Cortex of kidney (tissue), 1 donor: Measurements from ENCODE around the gene CPNE2.
"Not testable (repeated sequence)": the region's sequence is repeated elsewhere in the genome, so short reads cannot be mapped to it uniquely, and the experiment has no call there.

ENCODE experiments used
- DNase-seq: peaks from one replicate; lab custom pipeline; 2025; lab: John Stamatoyannopoulos, UW

CPNE2 gene

DNA sequence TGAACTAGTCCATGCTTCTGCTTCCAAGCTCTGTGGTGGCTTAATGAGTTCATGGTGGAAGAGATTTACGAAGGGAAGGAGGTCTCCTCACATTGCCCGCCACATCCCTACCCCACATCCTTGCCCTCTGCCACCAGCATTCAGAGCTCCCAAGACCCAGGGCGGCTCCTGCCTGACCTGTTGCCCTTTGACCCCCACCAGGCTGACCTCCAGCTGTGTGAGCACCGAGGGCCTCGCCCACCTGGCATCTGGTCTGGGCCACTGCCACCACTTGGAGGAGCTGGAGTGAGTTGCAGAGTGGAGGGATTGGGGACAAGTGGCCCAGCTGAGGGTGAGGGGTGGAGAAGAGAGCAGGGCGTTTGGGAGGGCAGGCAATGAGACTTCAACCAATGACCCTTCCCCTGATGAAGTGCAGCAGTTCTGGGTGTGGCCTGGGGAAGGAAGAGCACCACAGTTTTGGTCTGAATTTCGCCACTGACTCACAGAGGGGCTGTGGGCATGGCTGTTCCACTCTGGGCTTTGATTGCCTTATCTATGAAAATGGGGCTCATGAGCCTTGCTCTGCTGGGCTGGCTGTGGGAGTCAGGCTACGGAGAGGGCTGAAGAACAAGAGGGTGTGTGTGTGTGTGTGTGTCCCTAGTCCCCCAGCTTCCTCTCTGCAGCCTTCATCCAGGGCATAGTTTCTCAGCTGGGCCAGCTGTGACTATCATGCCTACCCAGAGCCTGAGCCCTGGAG, 22.6 kb upstream of the CPNE2 start:
- DNase-seq, result no peak

DNA sequence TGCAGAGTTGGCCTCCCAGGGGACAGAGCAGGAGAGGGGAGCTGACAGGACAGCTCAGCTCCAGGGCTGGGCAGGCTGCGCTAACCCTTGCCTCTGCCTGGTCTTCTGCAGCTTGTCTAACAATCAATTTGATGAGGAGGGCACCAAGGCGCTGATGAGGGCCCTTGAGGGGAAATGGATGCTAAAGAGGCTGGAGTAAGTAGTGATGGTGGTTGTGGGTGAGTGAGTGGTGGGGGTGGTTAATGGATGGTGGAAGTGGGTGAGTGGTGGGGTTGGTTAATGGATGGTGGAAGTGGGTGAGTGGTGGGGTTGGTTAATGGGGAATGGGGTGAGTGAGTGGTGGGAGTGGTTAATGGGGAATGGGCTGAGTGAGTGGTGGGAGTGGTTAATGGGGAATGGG, 22.0 kb upstream of the CPNE2 start:
- no peak for DNase-seq

DNA sequence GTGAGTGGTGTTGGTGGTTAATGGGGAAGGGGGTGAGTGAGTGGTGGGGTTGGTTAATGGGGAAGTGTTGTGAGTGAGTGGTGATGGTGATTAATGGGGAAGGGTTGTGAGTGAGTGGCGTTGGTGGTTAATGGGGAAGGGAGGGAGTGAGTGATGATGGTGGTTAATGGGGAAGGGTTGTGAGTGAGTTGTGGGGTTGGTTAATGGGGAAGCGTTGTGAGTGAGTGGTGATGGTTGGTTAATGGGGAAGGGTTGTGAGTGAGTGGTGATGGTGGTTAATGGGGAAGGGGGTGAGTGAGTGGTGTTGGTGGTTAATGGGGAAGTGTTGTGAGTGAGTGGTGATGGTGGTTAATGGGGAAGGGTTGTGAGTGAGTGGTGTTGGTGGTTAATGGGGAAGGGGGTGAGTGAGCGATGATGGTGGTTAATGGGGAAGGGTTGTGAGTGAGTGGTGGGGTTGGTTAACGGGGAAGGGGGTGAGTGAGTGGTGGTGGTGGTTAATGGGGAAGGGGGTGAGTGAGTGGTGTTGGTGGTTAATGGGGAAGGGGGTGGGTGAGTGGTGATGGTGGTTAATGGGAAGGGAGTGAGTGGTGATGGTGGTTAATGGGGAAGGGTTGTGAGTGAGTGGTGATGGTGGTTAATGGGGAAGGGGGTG, 21.2 kb upstream of the CPNE2 start:
- not testable (repeated sequence) for DNase-seq

DNA sequence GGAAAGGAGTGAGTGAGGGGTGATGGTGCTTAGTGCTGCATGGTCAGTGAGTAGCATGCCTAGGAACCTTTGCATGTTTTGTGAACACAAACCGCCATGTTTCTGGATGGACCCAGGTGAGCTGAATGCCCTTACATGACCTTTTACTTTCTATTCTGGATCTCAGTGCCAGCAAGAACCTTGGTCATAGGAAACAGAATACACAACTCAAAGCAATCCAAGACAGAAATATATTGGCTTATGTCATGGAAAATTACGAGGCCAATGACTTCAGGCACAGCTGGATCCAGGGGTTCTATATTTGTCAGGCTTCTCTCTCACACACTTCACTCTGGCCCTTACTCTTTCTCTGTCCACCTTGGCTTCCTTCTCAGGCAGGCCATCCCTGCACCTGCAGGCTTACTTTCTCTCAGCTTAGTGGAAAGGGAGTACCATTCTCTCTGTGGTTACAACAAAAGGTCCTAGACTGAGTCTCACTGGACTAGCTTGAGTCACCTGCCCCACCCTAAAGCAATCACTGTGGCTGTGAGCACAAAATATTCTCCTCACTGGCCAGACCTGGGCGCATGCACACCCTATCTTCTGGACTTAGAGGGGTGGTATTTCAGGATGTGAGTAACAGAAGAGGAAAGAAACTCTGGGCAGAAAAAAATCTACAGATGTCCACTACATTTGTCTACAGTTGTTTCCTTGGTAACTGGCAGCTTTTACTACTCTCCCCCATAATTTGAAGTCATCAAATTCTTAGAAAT, 20.4 kb upstream of the CPNE2 start:
- DNase-seq, result no peak

DNA sequence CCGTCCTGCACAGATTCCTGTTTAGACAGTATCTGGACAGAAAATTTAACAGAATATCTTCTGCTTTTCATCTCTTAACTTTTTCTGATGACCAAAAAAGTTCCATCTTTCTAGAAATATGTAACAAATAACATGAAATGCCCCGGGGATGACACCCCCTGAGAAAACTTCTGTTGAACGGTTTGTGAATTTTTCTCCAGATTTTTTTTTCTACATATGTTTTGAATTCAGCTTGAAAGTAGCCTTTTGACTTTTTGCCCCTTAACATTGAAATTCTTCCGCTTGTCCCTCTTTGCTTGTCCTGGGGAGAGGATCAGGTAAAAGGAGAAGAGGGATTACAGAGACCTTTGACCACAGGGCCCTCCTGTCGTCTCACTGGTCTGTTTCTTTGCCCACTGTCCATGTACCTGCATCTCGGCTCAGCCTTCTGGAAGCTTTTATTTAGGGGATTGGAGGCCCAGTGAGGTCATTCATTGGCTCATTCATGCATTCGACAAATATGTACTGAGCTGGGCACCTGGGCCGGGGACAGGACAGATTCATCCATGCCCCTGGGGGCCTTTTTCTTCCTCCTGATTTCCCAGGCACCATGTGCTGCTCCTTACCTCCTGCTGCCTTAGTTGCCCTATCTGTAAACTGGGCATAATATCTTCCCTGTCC, 19.6 kb upstream of the CPNE2 start:
- no peak for DNase-seq

DNA sequence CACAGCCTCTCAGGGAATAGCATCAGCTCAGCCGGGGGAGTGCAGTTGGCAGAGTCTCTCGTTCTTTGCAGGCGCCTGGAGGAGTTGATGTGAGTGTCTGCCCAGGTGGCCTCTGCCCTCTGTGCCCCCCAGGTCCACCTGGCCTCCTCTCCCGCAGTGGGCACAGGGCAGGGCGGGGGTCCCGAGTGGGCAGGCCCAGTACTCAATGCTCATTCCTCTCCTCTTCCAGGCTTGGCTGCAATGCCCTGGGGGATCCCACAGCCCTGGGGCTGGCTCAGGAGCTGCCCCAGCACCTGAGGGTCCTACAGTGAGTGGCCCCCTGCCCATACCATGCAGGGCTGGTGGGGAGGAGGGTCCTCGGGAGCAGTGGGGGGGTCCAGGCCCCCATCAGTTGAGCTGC, 14.7 kb upstream of the CPNE2 start:
- DNase-seq, result no peak

DNA sequence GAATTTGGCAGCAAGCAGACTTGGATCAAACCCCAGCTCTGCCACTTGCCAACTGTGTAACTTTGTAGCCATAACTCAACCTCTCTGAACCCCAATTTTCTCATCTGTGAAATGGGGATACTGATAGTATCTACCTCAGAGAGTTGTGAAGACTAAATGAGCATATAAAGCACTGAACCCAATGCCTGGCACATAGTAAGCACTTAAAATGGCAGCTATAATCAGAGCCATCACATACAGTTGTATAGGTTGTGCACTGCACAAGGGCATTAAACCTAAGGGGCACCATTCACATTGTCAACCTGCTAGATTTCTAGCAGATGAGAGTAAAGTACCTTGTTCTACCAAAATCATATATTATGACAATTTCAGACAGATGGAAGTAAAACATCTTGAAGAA, 10.6 kb upstream of the CPNE2 start:
- no peak for DNase-seq

DNA sequence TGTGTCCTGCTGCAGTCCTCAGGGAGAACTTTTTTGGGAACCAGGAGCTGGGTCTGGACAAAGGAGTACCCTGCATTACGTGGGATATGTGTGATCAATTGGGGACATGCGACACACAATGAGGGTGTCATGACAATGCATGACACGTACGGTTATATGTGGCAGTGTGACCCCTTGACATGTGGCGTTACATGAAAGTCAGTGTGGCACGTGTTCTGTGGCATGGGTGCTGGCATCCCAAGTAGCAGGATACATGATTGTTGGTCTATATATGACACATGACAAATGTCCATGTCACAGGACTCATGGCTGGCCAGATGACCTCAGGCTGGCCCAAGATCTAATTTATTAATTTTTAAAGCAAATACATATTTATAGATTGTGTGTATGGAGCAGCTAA, 9.7 kb upstream of the CPNE2 start:
- no peak for DNase-seq

DNA sequence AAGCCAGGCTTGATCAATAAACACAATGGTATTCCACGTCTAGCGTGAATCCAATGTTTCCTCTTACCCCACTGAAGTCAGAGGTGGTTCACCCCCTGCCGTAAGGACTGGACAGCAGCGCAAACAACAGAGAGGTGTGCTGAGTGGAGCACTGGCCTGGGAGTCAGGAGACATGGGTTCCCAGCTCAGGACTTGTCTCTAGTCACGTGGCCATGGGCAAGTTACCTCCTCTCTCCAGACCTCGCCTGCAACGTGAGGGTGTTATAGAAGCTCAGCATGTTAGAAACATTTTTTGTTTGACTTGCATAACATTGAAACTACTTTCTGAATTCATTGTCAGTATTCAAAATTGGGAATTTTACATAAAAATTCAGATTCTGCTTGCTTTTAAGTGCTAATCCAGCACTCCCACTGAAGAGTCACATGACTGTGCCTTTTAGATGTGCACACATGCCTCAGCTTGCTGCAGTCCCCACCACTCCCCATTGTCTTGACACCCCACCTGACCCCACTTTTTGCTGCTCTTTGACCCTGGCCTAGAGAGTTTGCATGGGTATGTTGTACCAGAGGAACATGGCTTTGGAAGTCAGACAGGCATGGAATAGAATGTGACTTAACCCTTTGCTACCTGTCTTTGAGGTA, 8.8 kb upstream of the CPNE2 start:
- DNase-seq, result no peak

DNA sequence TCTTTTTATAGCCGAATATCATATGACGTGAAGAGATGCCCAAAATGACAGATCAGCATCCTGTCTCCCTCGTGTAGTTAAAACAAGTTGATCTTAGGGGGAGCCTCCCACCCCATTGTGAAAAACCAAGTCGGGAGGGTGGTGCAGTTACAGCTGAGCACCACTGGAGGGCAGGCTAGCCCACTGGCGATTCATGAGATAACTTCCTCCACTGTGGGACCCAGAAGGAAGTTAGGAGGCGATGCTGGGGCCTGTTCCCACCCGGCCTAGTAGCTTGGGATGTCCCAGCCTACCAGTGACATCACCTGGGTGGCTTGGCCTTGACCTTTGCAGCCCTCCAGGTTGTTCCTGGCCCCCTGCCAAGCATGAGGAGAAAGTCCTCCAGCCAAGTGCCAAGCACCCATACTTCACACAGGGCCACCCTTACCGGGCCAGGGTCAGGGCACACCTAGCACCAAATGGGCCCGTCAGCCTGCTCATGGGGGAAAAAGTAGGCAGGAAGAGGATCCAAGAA, 8.1 kb upstream of the CPNE2 start:
- no peak for DNase-seq

DNA sequence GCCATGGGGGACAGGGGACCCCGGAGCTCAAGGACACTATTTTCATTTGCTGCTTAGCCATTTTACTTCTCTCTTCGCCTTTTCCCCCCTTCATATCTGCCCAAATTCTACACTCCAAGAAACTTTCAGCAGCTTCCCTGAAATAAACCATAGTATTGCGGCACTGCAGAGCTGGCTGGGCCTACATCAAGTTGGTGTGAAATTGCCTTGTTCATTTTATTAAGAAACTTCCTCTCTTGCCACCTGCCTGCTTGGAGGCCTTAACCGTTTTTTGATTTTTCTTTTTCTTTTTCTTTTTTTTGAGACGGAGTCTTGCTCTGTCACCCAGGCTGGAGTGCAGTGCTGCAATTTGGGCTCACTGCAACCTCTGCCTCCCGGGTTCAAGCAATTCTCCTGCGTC, 7.4 kb upstream of the CPNE2 start:
- no peak for DNase-seq

DNA sequence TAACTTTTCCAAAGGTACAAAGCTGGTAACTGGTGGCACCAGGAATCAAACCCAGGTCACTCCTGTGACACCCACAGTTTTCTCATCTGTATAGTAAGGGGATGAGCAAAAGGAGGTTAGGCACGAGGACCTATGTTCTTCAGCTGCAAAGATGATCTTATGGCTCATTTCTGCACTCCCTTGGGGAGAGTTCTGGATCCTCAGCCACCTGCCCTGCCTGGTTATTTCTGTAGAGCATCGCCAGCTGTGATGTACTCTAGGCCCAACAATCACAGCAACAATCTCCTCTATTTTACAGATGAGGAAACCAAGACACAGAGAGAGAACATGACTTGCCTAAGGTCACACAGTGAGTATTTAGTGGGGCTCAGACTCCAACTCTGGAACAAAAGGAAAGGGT, 5.4 kb upstream of the CPNE2 start:
- no peak for DNase-seq

DNA sequence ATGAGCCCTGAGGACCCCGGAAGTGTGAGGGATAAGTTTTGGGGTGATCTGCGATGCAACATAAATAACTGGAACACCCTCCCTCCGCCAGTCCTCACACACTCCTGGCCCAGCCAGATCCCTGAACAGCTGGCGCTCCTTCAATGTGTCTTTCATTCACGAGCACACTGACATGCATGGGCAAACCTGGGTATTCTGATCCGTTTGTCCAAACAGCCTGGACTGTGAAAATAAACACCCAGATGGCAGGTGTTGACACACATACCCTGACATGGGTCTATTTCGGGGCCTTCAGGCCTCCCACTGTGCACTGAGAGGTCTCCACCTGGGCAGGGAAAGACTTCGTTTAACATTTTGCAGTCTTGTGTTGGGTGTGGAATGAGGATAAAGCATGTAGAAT, 3.0 kb upstream of the CPNE2 start:
- DNase-seq, result no peak

DNA sequence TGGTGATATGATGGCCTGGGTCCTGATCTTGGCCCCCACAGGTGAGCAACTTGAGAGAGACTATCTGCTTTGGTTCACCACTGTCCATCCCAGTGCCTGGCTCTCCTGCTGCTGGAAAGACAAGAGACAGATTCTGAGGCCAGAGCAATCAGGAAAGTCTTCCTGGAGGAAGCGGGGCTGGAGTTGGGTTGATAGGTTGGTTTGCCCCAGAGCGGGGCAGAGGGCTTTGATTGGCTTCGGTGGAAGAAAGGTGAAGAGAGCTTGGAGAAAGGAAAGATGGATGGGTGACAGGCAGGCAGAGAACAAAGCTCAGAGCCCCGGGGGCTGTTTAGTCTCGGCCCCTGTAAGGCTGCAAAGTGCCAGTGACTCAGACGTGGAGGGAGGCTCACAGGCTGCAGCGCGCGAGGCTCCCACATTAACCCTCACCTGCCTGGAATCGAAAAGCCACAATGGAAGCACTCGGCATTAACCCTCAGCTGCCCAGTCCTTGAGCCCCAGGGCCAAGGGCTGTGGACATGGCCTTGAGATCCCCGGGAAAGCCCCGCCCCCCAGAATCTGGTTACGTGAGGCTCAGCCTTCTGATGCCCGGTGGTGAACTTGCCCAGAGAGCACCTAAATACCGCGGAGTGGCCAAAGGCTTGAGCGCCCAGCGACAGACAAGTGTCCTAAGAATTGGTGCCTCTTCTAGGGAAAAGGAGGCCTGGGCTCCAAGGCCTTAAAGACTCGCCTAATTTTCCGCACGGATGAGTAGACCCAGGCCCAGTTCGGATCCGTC, 996 bp upstream of the CPNE2 start:
- no peak for DNase-seq

DNA sequence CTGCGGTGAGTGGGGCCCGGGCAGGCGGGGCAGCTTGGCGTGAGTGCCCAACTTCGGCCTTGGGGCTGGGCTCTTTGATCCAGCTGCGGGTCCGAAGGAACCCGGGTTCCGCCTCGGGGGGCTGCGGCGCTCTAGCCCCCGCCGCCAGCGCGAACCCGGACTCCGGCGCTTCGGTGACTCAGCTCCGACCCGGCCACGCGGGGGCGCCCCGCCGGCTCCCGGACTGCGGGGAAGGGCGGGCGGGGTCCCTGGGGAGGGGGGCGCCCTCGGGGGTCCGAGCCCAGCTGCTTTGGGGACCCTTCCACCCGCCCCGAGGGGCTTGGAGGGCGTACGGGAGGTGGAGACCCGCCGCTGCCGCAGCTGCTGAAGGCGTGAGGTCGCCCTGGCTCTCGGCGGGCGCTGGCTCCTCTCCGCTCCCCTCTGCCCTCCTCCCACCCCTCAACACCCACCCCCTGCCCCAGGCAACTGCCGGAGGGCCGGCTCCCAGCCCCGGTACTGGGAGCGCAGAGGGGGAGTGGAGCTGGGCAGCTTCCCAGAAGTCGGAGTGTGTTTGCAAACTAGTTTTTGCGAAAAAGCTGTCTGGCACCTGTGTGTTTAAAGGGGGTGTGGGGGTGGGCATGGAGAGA, 516 bp downstream of the CPNE2 start:
- DNase-seq, result no peak

DNA sequence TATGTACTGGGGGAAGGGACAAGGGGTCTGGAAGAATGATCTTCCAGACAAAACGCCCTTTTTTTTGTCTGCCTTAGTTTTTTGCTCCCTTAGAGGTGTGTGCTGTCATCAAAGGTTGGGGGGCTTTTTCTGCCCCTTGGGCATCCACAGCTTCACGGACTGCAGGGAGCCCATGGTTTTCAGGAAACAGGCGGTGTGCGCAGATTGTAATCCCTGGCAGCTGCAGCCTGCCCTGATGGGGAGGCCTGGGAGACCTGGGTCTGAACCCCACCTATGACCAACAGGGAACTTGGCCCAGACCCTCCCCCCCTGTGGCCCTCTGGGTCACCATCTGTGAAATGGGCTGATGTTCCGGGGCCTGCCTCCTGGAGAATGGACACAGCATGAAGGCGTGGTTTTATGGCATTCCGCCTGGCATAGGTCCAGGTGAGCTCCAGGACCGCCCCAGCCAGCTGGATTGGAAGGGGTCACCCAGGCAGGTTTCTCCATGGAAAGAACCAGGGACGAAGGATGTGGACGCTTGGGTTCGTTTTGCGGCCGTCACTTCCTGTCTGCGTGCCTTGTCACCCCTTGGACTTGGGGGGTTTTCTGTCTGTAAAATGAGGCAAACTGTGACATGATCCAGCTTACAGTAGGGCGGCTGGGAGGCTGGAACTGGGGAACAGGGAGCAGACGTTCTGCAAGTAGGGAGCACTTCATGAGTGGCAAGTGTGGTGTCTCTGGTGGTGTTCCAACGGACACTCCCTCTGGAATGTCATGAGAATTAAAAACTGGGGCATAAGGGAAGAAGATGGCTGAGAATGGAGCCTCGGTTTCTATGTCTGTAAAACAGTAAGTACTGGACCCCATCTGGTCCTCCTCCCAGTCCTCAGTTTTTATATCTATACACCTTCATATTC, 1.5 kb downstream of the CPNE2 start:
- no peak for DNase-seq

DNA sequence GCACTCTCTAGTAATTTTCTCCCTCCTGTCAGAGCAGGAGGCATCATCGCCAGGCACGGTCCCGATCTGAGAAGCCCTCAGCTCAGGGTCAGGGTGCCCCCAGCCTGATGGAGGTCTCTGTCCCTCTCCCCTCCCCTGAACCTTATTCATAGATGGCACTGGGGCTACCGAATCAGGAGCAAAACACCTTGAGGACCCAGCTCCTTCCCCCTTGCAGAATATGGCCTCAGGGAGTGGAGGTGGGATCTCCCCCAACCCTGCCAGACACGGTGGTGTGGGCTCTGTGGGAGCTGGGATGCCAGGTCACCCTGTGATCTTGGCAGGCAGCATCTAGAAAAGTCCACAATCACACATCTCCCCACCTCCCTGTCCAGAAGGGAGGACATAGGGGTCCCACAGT, 2.5 kb downstream of the CPNE2 start:
- DNase-seq, result no peak

DNA sequence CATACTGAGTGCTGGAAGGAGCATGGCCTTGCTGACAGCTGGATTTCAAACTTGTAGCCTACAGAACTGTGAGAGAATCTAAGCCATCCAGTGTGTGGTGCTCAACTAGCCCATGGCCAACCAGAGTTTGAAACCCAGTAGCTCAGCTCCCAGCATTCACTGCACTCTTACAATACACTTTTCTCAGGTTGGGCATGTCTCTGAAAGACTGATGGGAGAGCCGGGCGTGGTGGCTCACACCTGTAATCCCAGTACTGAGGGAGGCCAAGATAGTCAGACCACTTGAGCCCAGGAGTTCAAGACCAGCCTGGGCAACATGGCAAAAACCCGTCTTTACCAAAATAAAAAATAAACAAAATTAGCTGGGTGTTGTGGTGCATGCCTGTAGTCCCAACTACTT, 3.8 kb downstream of the CPNE2 start:
- no peak for DNase-seq

DNA sequence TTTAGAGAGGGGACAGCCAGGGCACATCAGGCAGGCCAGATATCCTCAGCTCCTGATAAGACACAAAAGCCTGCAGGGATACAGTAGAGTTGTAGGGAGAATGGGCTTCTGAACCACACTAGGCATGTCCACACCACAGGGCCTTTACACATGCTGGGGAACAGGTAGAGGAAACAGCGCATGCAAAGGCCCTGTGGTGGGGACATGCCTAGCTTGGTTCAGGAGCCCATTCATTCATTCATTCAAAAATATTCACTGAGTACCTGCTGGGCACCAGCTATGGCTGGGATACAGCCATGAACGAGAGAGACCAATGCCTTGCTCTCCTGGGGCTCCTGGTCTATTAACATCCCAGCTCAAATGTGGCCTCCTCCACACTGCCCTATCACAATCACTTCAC, 4.4 kb downstream of the CPNE2 start:
- DNase-seq, result no peak
